K562 (cell line): Measurements from ENCODE around the gene TPCN1. TPM values are rescaled to one million over a fixed set of nuclear protein-coding genes. Genes with fewer than 3 reads are reported as not detected.

Experiments
- ARID1B ChIP-seq: fragments of 450-650 bp; IDR thresholded peaks from 2 replicates; pipeline ENCODE4 v1.6.1; 2016; ENCODE audit warnings: antibody characterized with exemption, mild to moderate bottlenecking, inconsistent platforms
- BACH1 ChIP-seq: fragments of 200-800 bp; sonication (Bioruptor generic); IDR thresholded peaks from 2 replicates; pipeline ENCODE4 v1.6.1; 2016; ENCODE audit warnings: missing genetic modification characterization, missing compliant biosample characterization
- C11orf30 ChIP-seq: fragments of 450-650 bp; IDR thresholded peaks from 2 replicates; pipeline ENCODE4 v1.6.1; 2016; ENCODE audit warnings: low read depth, mild to moderate bottlenecking
- CBX8 ChIP-seq: fragments of 200-600 bp; sonication (generic); IDR thresholded peaks from 2 replicates; pipeline ENCODE4 v1.6.1; 2012; ENCODE audit warnings: borderline replicate concordance, mixed run types, low read depth, mild to moderate bottlenecking, moderate library complexity, mixed read lengths, low read length, control low read depth, inconsistent platforms; ENCODE audit not compliant: poor library complexity, severe bottlenecking; ENCODE audit errors: extremely low read depth
- FUS ChIP-seq: fragments of 200-400 bp; formaldehyde crosslinking; optimal IDR thresholded peaks from 2 replicates; pipeline ENCODE3; 2017; ENCODE audit warnings: low read depth, low read length
- GABPB2 ChIP-seq: fragments of 250-450 bp; sonication (Bioruptor Pico); conservative IDR thresholded peaks from 2 replicates; pipeline ENCODE4 v1.5.1; 2021; ENCODE audit warnings: mild to moderate bottlenecking
- HDAC1 ChIP-seq, 2 experiments: fragments of 450-650 bp; IDR thresholded peaks; 2 replicates each; pipeline ENCODE4 v1.6.1; 2016 to 2017; ENCODE audit warnings: inconsistent platforms in 1 of 2, mild to moderate bottlenecking in 1 of 2, moderate library complexity in 1 of 2
- MBD1 ChIP-seq: fragments of 250-450 bp; sonication (Bioruptor Pico); IDR thresholded peaks from 2 replicates; pipeline ENCODE4 v1.8.0; 2022; ENCODE audit warnings: inconsistent platforms
- MCM3 ChIP-seq: fragments of 450-650 bp; IDR thresholded peaks from 2 replicates; pipeline ENCODE4 v1.6.1; 2016
- MEIS2 ChIP-seq: fragments of 450-650 bp; IDR thresholded peaks from 2 replicates; pipeline ENCODE4 v1.6.1; 2014; ENCODE audit warnings: mild to moderate bottlenecking; ENCODE audit not compliant: partially characterized antibody
- NCOA6 ChIP-seq: fragments of 450-650 bp; IDR thresholded peaks from 2 replicates; pipeline ENCODE4 v1.6.1; 2017; ENCODE audit warnings: mild to moderate bottlenecking
- NFATC3 ChIP-seq: fragments of 450-650 bp; IDR thresholded peaks from 2 replicates; pipeline ENCODE4 v1.6.1; 2017; ENCODE audit warnings: mild to moderate bottlenecking
- NRF1 ChIP-seq, 2 experiments: fragments of 450-650 bp; IDR thresholded peaks in 1 of 2; conservative IDR thresholded peaks in 1 of 2; 2 replicates each; pipeline ENCODE4 v1.6.1; 2014; ENCODE audit warnings: mild to moderate bottlenecking in 2 of 2
- NUFIP1 ChIP-seq: fragments of 450-650 bp; IDR thresholded peaks from 2 replicates; pipeline ENCODE4 v1.6.1; 2018; ENCODE audit not compliant: partially characterized antibody
- PTBP1 ChIP-seq: fragments of 200-400 bp; formaldehyde crosslinking; IDR thresholded peaks from 2 replicates; pipeline ENCODE4 v1.6.1; 2017; ENCODE audit warnings: low read depth, low read length
- RBM17 ChIP-seq: fragments of 200-400 bp; formaldehyde crosslinking; IDR thresholded peaks from 2 replicates; pipeline ENCODE4 v1.6.1; 2017; ENCODE audit warnings: low read depth, mild to moderate bottlenecking, low read length, borderline replicate concordance
- SOX6 ChIP-seq: fragments of 450-650 bp; IDR thresholded peaks from 2 replicates; pipeline ENCODE4 v1.6.1; 2014; ENCODE audit warnings: mild to moderate bottlenecking
- TBP ChIP-seq: optimal IDR thresholded peaks from 2 replicates; pipeline ENCODE3; 2011; ENCODE audit warnings: low read depth, low read length, improper control_type of control experiment
- THRB ChIP-seq: fragments of 450-650 bp; formaldehyde crosslinking; conservative IDR thresholded peaks from 2 replicates; pipeline ENCODE4 v1.4.0; 2022; ENCODE audit warnings: mild to moderate bottlenecking, missing genetic modification characterization
- ZNF311 ChIP-seq: fragments of 250-450 bp; sonication (Bioruptor Pico); IDR thresholded peaks from 2 replicates; pipeline ENCODE4 v1.4.0; 2020; ENCODE audit warnings: mild to moderate bottlenecking, moderate library complexity
- polyA plus RNA-seq, 8 experiments: library from polyadenylated mRNA; depleted of rRNA in 4 of 8; stranded (reverse) in 5 of 8; unstranded in 3 of 8; fragments of >200 nt; fragmentation: Nextera tagmentation in 2 of 8; fragmentation: Illumina TruSeq in 1 of 8; extraction: Ambion mirVana in 2 of 8; extraction: Trizol in 1 of 8; gene quantifications; 2 replicates each; pipeline versions ENCODE4 v1.2.1 to v1.2.3, GENCODE V29; 2011 to 2014; ENCODE audit warnings: inconsistent platforms in 1 of 8, missing spikeins in 1 of 8
- total RNA-seq, 7 experiments: library from RNA; depleted of rRNA in 6 of 7; stranded (reverse); fragments of >200 nt in 6 of 7; fragmentation: Illumina TruSeq in 2 of 7; extraction: Trizol in 2 of 7; gene quantifications; 2 replicates each; pipeline versions ENCODE4 v1.2.1 to v1.2.3, GENCODE V29; 2011 to 2021; ENCODE audit warnings: low replicate concordance in 1 of 7
- TF ChIP-seq, protein P1 (sequence below), 2 experiments: IDR thresholded peaks; 2 replicates each; pipeline ENCODE4 v1.6.1; 2011; ENCODE audit warnings: borderline replicate concordance in 1 of 2, control low read depth in 1 of 2, low read depth in 1 of 2, low read length in 1 of 2, mild to moderate bottlenecking in 1 of 2, mixed read lengths in 1 of 2, moderate library complexity in 1 of 2; ENCODE audit not compliant: insufficient read depth in 1 of 2, insufficient read length in 1 of 2, poor library complexity in 1 of 2, severe bottlenecking in 1 of 2; ENCODE audit errors: extremely low read depth in 1 of 2
- TF ChIP-seq, protein P2 (sequence below): fragments of 250-450 bp; sonication (Bioruptor Pico); IDR thresholded peaks from 2 replicates; pipeline ENCODE4 v1.5.0; 2021
- TF ChIP-seq, protein P3 (sequence below): sonication (generic); formaldehyde crosslinking; IDR thresholded peaks from 2 replicates; pipeline ENCODE4 v1.9.0; 2022; ENCODE audit warnings: mild to moderate bottlenecking, missing genetic modification reagents

The TPCN1 gene
- total and polyA plus RNA-seq, 9 of the 15 experiments (the other 6 are each of a cell fraction or from before 2014, with no cell fraction given) = 0.80 to 23.8 (median 7.4) TPM

- TF ChIP-seq, protein P1, sequence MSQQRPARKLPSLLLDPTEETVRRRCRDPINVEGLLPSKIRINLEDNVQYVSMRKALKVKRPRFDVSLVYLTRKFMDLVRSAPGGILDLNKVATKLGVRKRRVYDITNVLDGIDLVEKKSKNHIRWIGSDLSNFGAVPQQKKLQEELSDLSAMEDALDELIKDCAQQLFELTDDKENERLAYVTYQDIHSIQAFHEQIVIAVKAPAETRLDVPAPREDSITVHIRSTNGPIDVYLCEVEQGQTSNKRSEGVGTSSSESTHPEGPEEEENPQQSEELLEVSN (IDR thresholded peaks at IDR 0.05; ENCODE audit: borderline replicate concordance in 1 of 2, extremely low read depth in 1 of 2, insufficient read depth in 1 of 2, insufficient read length in 1 of 2, low read depth in 1 of 2, low read length in 1 of 2, poor library complexity in 1 of 2, severe bottlenecking in 1 of 2) = no peak
- 0 out of 4 replicates have a peak, but pooled peaks of 1 of the 2 experiments have one; percentile 34 for TF ChIP-seq HDAC1 (IDR thresholded peaks at IDR 0.05)
- no peak for TF ChIP-seq NFATC3
- TF ChIP-seq ZNF311 (CRISPR knock-in tag) = no peak
- 0 out of 2 replicates have a peak, but pooled peaks have one; percentile 66 for TF ChIP-seq THRB (CRISPR knock-in tag)
- TF ChIP-seq NRF1 (conservative IDR thresholded peaks at IDR 0.05 in 1 of 2, IDR thresholded peaks at IDR 0.05 in 1 of 2) = peak; percentile 74 to 80
- no peak for TF ChIP-seq FUS
- peak; percentile 55; the same call in 1 of the 2 replicates for TF ChIP-seq SOX6
- 0 out of 2 replicates have a peak, but pooled peaks have one; percentile 22 for TF ChIP-seq MBD1 (CRISPR knock-in tag)
- TF ChIP-seq C11orf30 = peak; percentile 29; the same call in 1 of the 2 replicates
- TF ChIP-seq NCOA6 = no peak
- no peak for TF ChIP-seq NUFIP1
- no peak for TF ChIP-seq CBX8
- TF ChIP-seq RBM17 = no peak
- no peak for TF ChIP-seq BACH1
- TF ChIP-seq, protein P2, sequence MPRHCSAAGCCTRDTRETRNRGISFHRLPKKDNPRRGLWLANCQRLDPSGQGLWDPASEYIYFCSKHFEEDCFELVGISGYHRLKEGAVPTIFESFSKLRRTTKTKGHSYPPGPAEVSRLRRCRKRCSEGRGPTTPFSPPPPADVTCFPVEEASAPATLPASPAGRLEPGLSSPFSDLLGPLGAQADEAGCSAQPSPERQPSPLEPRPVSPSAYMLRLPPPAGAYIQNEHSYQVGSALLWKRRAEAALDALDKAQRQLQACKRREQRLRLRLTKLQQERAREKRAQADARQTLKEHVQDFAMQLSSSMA (CRISPR knock-in tag) = no peak
- no peak for TF ChIP-seq TBP
- no peak for TF ChIP-seq GABPB2 (CRISPR knock-in tag)
- no peak for TF ChIP-seq PTBP1
- TF ChIP-seq, protein P3, sequence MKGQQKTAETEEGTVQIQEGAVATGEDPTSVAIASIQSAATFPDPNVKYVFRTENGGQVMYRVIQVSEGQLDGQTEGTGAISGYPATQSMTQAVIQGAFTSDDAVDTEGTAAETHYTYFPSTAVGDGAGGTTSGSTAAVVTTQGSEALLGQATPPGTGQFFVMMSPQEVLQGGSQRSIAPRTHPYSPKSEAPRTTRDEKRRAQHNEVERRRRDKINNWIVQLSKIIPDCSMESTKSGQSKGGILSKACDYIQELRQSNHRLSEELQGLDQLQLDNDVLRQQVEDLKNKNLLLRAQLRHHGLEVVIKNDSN = no peak
- no peak for TF ChIP-seq MEIS2
- TF ChIP-seq ARID1B = peak; percentile 49; the same call in 1 of the 2 replicates
- peak; percentile 90 for TF ChIP-seq MCM3
These were observed 81.8 kb downstream of the TPCN1 start (continued) for GRCh38 chr12:113302886-113303640.
